Spleen (tissue), 7 donors: Measurements from ENCODE around the gene BSCL2.

Experiments
- POLR2A ChIP-seq, 3 donors: fragments of 450-650 bp; IDR thresholded peaks; one replicate each; pipeline ENCODE4 v1.5.1; 2017; ENCODE audit warnings: antibody characterized with exemption in 3 of 3, mild to moderate bottlenecking in 1 of 3
- TF ChIP-seq, protein P1 (sequence below), 11 experiments: fragments of 200-600 bp in 7 of 11; fragments of 450-650 bp in 4 of 11; sonication (generic) in 4 of 11; IDR thresholded peaks in 8 of 11; conservative IDR thresholded peaks in 3 of 11; 1 replicate in 7 of 11; 2 replicates in 4 of 11; pipeline versions ENCODE4 v1.4.0 to v1.8.0; 2016 to 2021; ENCODE audit warnings: antibody characterized with exemption in 11 of 11, inconsistent platforms in 4 of 11, mild to moderate bottlenecking in 1 of 11
- donor health status: DM: no; HTN: no; CAD: no; lungs with moderate emphysema.
- donor health status: DM: no; HTN: no; CAD: no.
- donor health status: DM: no; HTN: no; CAD: no.

DNA sequence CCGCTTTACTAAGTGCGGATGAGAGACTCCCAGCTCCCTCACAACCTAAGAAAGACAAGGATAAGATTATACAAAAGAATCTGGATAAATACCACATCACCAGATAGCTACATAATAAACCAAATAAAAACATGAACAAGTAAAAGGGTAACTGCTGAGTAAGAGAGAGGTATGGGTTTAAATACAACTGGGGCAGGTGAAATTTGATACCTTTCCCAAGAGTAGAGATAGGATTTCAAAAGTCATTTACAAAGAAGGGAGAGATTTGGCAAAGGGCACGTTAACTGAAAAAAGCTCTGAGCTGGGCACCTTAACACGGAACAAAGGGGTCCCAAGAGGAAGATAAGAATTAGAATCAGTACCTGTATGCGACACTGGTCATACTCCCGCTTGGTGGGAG, 30.1 kb downstream of the BSCL2 start:
- TF ChIP-seq, protein P1, sequence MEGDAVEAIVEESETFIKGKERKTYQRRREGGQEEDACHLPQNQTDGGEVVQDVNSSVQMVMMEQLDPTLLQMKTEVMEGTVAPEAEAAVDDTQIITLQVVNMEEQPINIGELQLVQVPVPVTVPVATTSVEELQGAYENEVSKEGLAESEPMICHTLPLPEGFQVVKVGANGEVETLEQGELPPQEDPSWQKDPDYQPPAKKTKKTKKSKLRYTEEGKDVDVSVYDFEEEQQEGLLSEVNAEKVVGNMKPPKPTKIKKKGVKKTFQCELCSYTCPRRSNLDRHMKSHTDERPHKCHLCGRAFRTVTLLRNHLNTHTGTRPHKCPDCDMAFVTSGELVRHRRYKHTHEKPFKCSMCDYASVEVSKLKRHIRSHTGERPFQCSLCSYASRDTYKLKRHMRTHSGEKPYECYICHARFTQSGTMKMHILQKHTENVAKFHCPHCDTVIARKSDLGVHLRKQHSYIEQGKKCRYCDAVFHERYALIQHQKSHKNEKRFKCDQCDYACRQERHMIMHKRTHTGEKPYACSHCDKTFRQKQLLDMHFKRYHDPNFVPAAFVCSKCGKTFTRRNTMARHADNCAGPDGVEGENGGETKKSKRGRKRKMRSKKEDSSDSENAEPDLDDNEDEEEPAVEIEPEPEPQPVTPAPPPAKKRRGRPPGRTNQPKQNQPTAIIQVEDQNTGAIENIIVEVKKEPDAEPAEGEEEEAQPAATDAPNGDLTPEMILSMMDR (IDR thresholded peaks at IDR 0.05 in 8 of 11, conservative IDR thresholded peaks at IDR 0.05 in 3 of 11), result no peak
- no peak for TF ChIP-seq POLR2A (IDR thresholded peaks at IDR 0.05)
